Lower leg skin (tissue), 4 donors: ENCODE results near the gene ANKRD13D. TPM values are rescaled to one million over a fixed set of nuclear protein-coding genes. Genes with fewer than 3 reads are reported as not detected.

ENCODE experiments used
- DNase-seq, 2 donors: peaks; one replicate each; pipeline ENCODE4 v3.0.0-alpha.2; 2019; ENCODE audit warnings: low spot score in 2 of 2
- H3K4me3 ChIP-seq: fragments of 200-600 bp; sonication (generic); 2 replicates; pipeline ENCODE4 v1.5.1; 2017; ENCODE audit warnings: mild to moderate bottlenecking, low read depth; ENCODE audit not compliant: poor library complexity, severe bottlenecking
- POLR2A ChIP-seq, 2 donors: fragments of 450-650 bp; IDR thresholded peaks; one replicate each; pipeline ENCODE4 v1.6.1; 2016 to 2017; ENCODE audit warnings: antibody characterized with exemption in 2 of 2, mild to moderate bottlenecking in 1 of 2, moderate library complexity in 1 of 2
- WGBS, 2 donors: methylation state at CpG; one replicate each; pipeline ENCODE4 v1.1.5; 2018; 5-methylcytosine and 5-hydroxymethylcytosine counted together
- intact Hi-C: fragments of 100-400 bp; cut with DNase I; formaldehyde crosslinking; loops from one replicate; pipeline ENCODE4 v1.15.0; 2023; ENCODE audit warnings: low total_unique reads
- total RNA-seq, 4 donors: library from RNA; depleted of rRNA; stranded (reverse); fragments of >200 nt; gene quantifications; one replicate each; pipeline ENCODE4 v1.1.0, GENCODE V29; 2016
- TF ChIP-seq, protein P1 (sequence below), 3 donors: fragments of 450-650 bp; IDR thresholded peaks; one replicate each; pipeline ENCODE4 v1.5.1; 2016; ENCODE audit warnings: antibody characterized with exemption in 3 of 3, mild to moderate bottlenecking in 3 of 3, moderate library complexity in 2 of 3

Gene ANKRD13D
- total RNA-seq, 4 donors from 2014 or later: 60.5 to 84.7 (median 72.8) TPM

DNA sequence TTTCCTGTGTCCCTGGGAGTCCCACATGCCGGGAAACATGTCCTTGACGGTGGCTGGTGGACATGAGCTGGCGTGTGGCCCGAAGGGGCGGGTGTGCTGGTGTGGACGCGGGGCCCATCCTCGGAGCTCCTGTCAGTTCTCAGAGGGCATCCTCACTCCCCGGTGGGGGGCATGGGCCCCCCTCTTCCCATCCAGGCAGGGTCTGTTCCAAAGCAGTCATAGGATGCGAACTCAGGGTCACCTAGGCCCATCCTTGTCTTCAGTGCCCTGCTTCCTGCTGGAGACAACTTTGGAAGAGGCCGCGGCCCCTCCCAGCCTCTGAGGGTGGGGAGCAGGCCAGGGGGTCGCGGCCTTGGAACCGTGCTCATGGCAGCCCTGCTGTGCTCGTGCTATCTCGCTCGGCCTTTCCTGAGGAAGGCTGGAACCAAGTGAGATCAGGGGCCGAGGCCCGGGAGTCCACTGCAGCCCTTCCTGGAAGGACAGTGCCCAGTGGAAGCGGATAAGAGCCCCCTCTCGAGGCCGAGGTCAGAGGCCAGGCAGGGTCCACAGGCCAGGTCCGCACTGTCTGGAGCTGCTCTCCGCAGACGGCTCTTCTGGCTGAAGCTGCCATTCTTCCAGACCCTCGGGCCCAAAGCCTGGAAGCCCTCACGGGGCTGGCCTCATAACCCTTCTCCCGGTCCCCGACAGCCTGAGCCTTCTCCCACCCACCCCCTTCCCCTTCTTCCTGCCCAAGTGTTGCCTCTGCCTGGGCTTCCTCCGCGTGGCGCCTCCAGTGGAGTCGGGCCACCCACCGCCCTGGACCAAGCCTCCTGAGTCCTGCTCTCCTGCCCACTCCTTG, 14.1 kb upstream of the ANKRD13D start:
- no peak overlapping the region for H3K4me3 ChIP-seq
- WGBS, 2 donors: 61 to 78% methylated on average over 31 to 35 of the region's 35 CpGs
- peak in 1 of 2 donors; percentile 84 for DNase-seq
- no peak for TF ChIP-seq POLR2A (IDR thresholded peaks at IDR 0.05)
- TF ChIP-seq, protein P1, sequence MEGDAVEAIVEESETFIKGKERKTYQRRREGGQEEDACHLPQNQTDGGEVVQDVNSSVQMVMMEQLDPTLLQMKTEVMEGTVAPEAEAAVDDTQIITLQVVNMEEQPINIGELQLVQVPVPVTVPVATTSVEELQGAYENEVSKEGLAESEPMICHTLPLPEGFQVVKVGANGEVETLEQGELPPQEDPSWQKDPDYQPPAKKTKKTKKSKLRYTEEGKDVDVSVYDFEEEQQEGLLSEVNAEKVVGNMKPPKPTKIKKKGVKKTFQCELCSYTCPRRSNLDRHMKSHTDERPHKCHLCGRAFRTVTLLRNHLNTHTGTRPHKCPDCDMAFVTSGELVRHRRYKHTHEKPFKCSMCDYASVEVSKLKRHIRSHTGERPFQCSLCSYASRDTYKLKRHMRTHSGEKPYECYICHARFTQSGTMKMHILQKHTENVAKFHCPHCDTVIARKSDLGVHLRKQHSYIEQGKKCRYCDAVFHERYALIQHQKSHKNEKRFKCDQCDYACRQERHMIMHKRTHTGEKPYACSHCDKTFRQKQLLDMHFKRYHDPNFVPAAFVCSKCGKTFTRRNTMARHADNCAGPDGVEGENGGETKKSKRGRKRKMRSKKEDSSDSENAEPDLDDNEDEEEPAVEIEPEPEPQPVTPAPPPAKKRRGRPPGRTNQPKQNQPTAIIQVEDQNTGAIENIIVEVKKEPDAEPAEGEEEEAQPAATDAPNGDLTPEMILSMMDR (IDR thresholded peaks at IDR 0.05): no peak
- intact Hi-C loops: no loop called here

DNA sequence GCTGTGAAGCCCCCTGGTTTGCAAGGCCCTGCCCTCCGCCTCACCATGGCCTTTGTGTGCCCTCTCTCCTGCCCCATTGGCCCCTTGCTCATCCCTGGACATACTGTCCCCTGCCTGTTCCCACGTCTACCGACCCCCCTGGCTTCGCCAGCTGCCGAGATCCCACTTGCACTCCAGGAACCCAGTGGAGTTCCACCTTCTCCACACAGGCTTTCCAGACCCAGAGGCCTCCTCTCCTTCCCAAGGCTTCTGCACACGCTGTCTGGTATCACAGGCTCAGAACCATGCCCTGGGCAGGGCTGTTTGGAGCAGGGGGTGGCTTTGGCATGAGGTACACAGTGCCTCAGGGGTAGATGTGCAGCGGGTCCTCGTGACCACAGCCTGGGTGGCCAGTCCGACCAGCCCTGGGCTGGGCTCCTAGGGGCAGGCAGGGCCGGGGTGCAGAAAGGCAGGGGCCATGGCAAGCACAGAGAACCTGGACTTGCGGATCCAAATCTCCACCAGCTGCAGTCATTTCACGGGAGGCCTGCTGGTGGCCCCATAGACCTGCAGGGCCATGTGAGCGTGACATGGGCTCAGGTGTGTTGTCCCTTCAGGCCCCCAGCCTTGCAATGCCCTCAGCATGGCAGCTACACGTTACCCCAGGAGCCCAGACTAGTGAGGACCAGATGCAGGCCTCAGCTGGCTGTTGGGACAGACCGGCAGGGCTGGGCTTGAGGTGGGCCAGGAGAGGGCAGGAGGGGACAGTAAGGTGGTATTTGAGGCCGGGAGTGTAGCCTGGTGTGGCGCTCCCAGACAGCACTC, 13.3 kb upstream of the ANKRD13D start:
- intact Hi-C loops: no loop called here
- TF ChIP-seq, protein P1 (IDR thresholded peaks at IDR 0.05): no peak
- no peak for TF ChIP-seq POLR2A (IDR thresholded peaks at IDR 0.05)
- no peak for DNase-seq
- H3K4me3 ChIP-seq: no peak overlapping the region
- 76 to 86% methylated on average over 14 to 17 of the region's 17 CpGs for WGBS, 2 donors

DNA sequence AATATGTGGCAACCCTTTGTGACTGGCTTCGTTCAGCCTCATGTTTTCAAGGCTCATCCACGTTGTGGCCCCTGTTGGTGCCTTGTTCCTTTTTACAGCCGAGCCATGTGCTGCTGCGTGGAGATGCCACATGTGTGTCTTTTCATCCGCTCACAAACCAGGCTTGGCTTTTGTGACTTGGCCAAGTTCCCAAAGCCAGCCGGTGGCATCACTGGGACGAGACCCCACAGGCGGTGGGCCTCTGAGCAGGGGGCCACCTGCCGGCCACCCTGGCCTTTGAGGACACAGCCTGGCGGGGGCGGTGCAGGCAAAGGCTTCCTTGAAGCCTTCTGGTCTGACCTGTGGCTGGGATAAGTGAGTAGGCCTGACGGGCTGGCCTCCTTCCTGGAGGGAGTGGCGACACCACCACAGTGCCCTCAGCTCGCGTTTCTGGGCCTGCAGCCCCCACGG, 12.3 kb upstream of the ANKRD13D start:
- TF ChIP-seq POLR2A (IDR thresholded peaks at IDR 0.05): no peak
- TF ChIP-seq, protein P1 (IDR thresholded peaks at IDR 0.05): no peak
- no peak overlapping the region for H3K4me3 ChIP-seq
- intact Hi-C loops: no loop called here
- WGBS, 2 donors: 17 to 29% methylated on average over 15 to 16 of the region's 16 CpGs
- DNase-seq: no peak

DNA sequence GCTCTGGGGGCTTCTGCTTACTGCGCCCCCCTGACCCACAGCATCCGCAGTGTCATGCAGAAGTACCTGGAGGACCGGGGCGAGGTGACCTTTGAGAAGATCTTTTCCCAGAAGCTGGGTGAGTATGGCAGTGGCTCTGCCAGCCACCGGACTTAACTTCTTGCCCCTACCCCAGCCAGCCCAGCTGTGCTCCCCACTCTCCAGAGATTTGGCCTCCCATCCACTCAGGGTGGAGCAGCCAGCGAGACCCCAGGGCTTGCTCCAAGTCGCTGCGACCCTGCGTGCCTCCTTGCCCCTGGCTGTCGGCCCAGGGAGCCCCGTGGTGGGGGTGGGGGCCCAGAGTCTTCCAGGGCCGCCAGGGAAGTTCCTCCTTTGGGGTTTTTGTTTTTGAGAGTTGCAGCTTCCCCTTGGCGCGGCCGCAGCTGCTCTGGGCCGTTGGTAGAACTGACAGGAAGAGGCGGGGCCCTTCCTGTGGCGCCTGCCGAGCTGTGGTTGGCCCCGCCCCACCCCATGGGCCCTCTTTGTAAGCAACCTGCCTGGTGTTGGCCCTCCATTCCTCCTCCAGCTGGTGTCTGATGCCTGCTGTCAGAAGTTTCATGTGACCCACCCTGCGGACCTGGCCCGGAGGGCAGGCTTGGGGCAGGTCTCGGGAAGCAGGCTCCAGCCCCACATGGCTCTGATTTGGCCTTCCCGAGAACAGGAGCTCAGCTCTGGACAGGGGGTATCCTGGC, 11.7 kb upstream of the ANKRD13D start:
- intact Hi-C loops: no loop called here
- no peak overlapping the region for H3K4me3 ChIP-seq
- WGBS, 2 donors: 9 to 14% methylated on average over 17 to 20 of the region's 24 CpGs
- TF ChIP-seq POLR2A (IDR thresholded peaks at IDR 0.05): no peak
- TF ChIP-seq, protein P1 (IDR thresholded peaks at IDR 0.05): no peak
- DNase-seq: peak; percentile 90 to 98

DNA sequence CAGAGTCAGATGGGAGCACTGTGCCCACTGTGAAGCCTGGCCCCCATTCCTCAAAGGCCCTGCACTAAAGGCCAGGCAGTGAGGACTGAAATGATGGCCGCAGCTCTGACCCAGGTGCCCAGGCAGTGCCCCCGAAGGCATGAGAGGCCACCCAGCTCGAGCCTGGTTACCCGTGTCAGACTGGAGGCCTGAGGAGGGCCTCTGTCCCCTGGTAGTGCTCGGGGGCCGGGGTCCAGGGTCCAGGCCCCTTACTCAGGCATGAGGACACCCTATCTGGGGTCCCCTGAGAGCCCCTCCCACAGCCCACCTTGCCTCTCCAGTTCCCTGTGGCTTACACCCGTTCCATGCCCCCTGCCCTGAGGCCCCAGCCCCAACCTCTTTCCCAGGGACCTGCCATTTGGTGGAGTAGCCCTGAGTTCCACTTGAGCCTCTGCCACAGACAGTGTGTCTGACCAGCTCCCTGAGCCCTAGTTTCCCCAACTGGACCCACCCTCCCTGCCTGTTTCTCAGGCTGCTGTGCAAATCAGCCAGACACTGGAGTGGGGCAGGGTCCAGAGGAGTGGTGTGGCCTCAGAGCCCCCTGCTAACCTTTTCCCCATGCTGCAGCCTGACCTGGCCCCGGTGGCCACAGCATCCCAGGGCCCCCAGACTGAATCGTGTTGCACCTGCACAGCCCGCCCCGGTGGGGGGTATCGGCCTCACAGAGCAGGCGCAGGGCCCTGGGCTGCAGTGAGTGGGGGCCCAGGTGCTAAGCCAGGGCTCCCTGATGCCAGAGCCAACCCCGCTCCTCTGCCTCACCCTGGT, 10.8 kb upstream of the ANKRD13D start:
- TF ChIP-seq, protein P1 (IDR thresholded peaks at IDR 0.05): no peak
- TF ChIP-seq POLR2A (IDR thresholded peaks at IDR 0.05): no peak
- H3K4me3 ChIP-seq: no peak overlapping the region
- intact Hi-C loops: no loop called here
- WGBS, 2 donors: 74 to 88% methylated on average over 10 of the region's 14 CpGs
- DNase-seq: no peak
